Measurements from ENCODE around the gene CDH4. TPM values are rescaled to one million over a fixed set of nuclear protein-coding genes. Genes with fewer than 3 reads are reported as not detected.

Gene CDH4
- total and polyA plus RNA-seq, 2 donors (not counting 1 experiment from before 2014, with no cell fraction given) = not detected

- H3K27me3 Mint-ChIP-seq = no peaks in the 10 kb centered on the region
- 83% methylated on average over 9 of the region's 11 CpGs for WGBS (ENCODE audit: insufficient coverage)
- Histone ChIP-seq H3K27me3 (replicated peaks in 1 of 4; ENCODE audit: control extremely low read depth in 1 of 4, control insufficient read depth in 3 of 4, insufficient read depth in 4 of 4, low read length in 3 of 4) (no peaks in the 10 kb centered on the region), H4K20me1 (ENCODE audit: control insufficient read depth, insufficient read depth, low read length, poor library complexity, severe bottlenecking) (no peaks in the 10 kb centered on the region), H3K9ac (ENCODE audit: low read length) (no peak overlapping the region), H3K9me3 (ENCODE audit: control extremely low read depth in 1 of 3, control insufficient read depth in 2 of 3, insufficient read depth in 1 of 3, low read length in 2 of 3) (peaks cover 0 to 41% (median 0%) of the 10 kb centered on the region in 3 donors), H3K4me2 (replicated peaks; ENCODE audit: low read depth, low read length, poor library complexity, severe bottlenecking) (no peak overlapping the region), H3K4me3 (ENCODE audit: control extremely low read depth in 1 of 5, extremely low read depth in 1 of 5, insufficient read depth in 1 of 5, low read depth in 2 of 5, low read length in 4 of 5) (no peak overlapping the region), H3K4me1 (ENCODE audit: control insufficient read depth in 2 of 2, insufficient read depth in 2 of 2, low read length in 2 of 2) (no peaks in the 10 kb centered on the region), H3K79me2 (ENCODE audit: control insufficient read depth, insufficient read depth, low read length) (no peaks in the 10 kb centered on the region), H2AFZ (ENCODE audit: insufficient read depth, low read depth, low read length, poor library complexity, severe bottlenecking) (no peak overlapping the region), H3K27ac (ENCODE audit: low read length in 2 of 2) (no peak overlapping the region), H3K36me3 (replicated peaks in 1 of 2; ENCODE audit: control extremely low read depth in 1 of 2, control insufficient read depth in 1 of 2, extremely low read depth in 1 of 2, insufficient read depth in 2 of 2, low read length in 1 of 2) (no peaks in the 10 kb centered on the region)
- peaks cover 3% of the 10 kb centered on the region for H3K9me3 Mint-ChIP-seq (ENCODE audit: insufficient read depth)
- intact Hi-C loops (cut with micrococcal nuclease) = no loop called here
- no peak overlapping the region for H3K27ac Mint-ChIP-seq
- H3K4me3 Mint-ChIP-seq = no peak overlapping the region
- ATAC-seq (ENCODE audit: low read depth) (no peak), DNase-seq (no peak)
- H3K4me1 Mint-ChIP-seq = no peaks in the 10 kb centered on the region
- ChIA-PET CTCF (no interaction called here), POLR2A (no interaction called here)
- TF ChIP-seq CTCF (IDR thresholded peaks at IDR 0.05) = no peak
- TF ChIP-seq EZH2 (IDR thresholded peaks at IDR 0.05; ENCODE audit: borderline replicate concordance, insufficient read depth, low read depth, low read length, poor library complexity, severe bottlenecking) = no peak
These were observed 208.4 kb downstream of the CDH4 start for GRCh38 chr20:61460261-61461052.

- H3K4me3 ChIP-seq (ENCODE audit: control extremely low read depth in 1 of 5, extremely low read depth in 1 of 5, insufficient read depth in 1 of 5, low read depth in 2 of 5, low read length in 4 of 5) = no peak overlapping the region
- no peak for TF ChIP-seq CTCF (IDR thresholded peaks at IDR 0.05)
- no peaks in the 10 kb centered on the region for H3K4me1 ChIP-seq (ENCODE audit: control insufficient read depth in 2 of 2, insufficient read depth in 2 of 2, low read length in 2 of 2)
- H3K9me3 ChIP-seq (ENCODE audit: control extremely low read depth in 1 of 3, control insufficient read depth in 2 of 3, insufficient read depth in 1 of 3, low read length in 2 of 3) = peaks cover 0 to 38% (median 0%) of the 10 kb centered on the region in 3 donors
- 91% methylated on average over 12 of the region's 12 CpGs for WGBS (ENCODE audit: insufficient coverage)
- ATAC-seq (ENCODE audit: low read depth) = no peak
- DNase-seq = no peak
- CTCF ChIA-PET = no interaction called here
- no peaks in the 10 kb centered on the region for H3K4me1 Mint-ChIP-seq
- H3K9ac ChIP-seq (ENCODE audit: low read length) = no peak overlapping the region
- no peak overlapping the region for H3K4me3 Mint-ChIP-seq
- H4K20me1 ChIP-seq (ENCODE audit: control insufficient read depth, insufficient read depth, low read length, poor library complexity, severe bottlenecking) = no peaks in the 10 kb centered on the region
- H3K4me2 ChIP-seq (replicated peaks; ENCODE audit: low read depth, low read length, poor library complexity, severe bottlenecking) = no peak overlapping the region
- no peak overlapping the region for H2AFZ ChIP-seq (ENCODE audit: insufficient read depth, low read depth, low read length, poor library complexity, severe bottlenecking)
- no peaks in the 10 kb centered on the region for H3K79me2 ChIP-seq (ENCODE audit: control insufficient read depth, insufficient read depth, low read length)
- no peak overlapping the region for H3K27ac Mint-ChIP-seq
- POLR2A ChIA-PET = no interaction called here
- no peak overlapping the region for H3K27ac ChIP-seq (ENCODE audit: low read length in 2 of 2)
- intact Hi-C loops (cut with micrococcal nuclease) = no loop called here
- no peaks in the 10 kb centered on the region for H3K27me3 Mint-ChIP-seq
- no peaks in the 10 kb centered on the region for H3K36me3 ChIP-seq (replicated peaks in 1 of 2; ENCODE audit: control extremely low read depth in 1 of 2, control insufficient read depth in 1 of 2, extremely low read depth in 1 of 2, insufficient read depth in 2 of 2, low read length in 1 of 2)
- no peaks in the 10 kb centered on the region for H3K27me3 ChIP-seq (replicated peaks in 1 of 4; ENCODE audit: control extremely low read depth in 1 of 4, control insufficient read depth in 3 of 4, insufficient read depth in 4 of 4, low read length in 3 of 4)
- H3K9me3 Mint-ChIP-seq (ENCODE audit: insufficient read depth) = no peaks in the 10 kb centered on the region
These were observed 209.4 kb downstream of the CDH4 start for GRCh38 chr20:61461461-61461860.

Measured in B cell (primary cell).